Left ventricle myocardium inferior (tissue), 1 donor: ENCODE measurements around the gene KMT2B. TPM values are rescaled to one million over a fixed set of nuclear protein-coding genes. Genes with fewer than 3 reads are reported as not detected.

Experiments used
- DNase-seq: peaks from one replicate; pipeline ENCODE4 v3.0.0-alpha.2; 2020
- H3K27ac ChIP-seq: fragments of 200-600 bp; replicated peaks from 2 replicates; pipeline ENCODE4 v1.8.0; 2021
- H3K27me3 ChIP-seq: fragments of 200-600 bp; 2 replicates; pipeline ENCODE4 v1.8.0; 2021; ENCODE audit warnings: low read depth
- H3K36me3 ChIP-seq: fragments of 200-600 bp; 2 replicates; pipeline ENCODE4 v1.8.0; 2021
- H3K4me1 ChIP-seq: fragments of 200-600 bp; 2 replicates; pipeline ENCODE4 v1.8.0; 2021
- H3K4me3 ChIP-seq: fragments of 200-600 bp; 2 replicates; pipeline ENCODE4 v1.8.0; 2021; ENCODE audit warnings: mild to moderate bottlenecking, moderate library complexity
- H3K9me3 ChIP-seq: fragments of 200-600 bp; replicated peaks from 2 replicates; pipeline ENCODE4 v1.8.0; 2021
- CTCF ChIP-seq: fragments of 200-600 bp; IDR thresholded peaks from 2 replicates; pipeline ENCODE4 v1.8.0; 2021; ENCODE audit warnings: antibody characterized with exemption, mild to moderate bottlenecking, borderline replicate concordance
- intact Hi-C: fragments of 100-400 bp; cut with micrococcal nuclease; formaldehyde crosslinking; loops from one replicate; pipeline ENCODE4 v1.11.0; 2022
- total RNA-seq: library from RNA; stranded (reverse); fragmentation: NEBNext Ultra II Directional; extraction: Animal tissue kit (Norgen Biotek cat#: 25700); gene quantifications from one replicate; pipeline ENCODE4 v1.2.1, GENCODE V29; 2021
- donor health status: DM: no; HTN: yes; CAD: no; lungs with severe emphysema.

The KMT2B gene
- total RNA-seq, 1 donor from 2014 or later = 12.8 TPM

GRCh38 chr19:35738887-35739229 is 21.1 kb downstream of the KMT2B start:
- H3K9me3 ChIP-seq = no peaks in the 10 kb centered on the region
- peaks cover 30% of the 10 kb centered on the region for H3K4me1 ChIP-seq
- H3K4me3 ChIP-seq = no peak overlapping the region
- DNase-seq = no peak
- no peak for TF ChIP-seq CTCF
- peaks cover 54% of the 10 kb centered on the region for H3K36me3 ChIP-seq
- H3K27me3 ChIP-seq = no peaks in the 10 kb centered on the region
- intact Hi-C loops = no loop called here
- H3K27ac ChIP-seq = no peak overlapping the region

GRCh38 chr19:35739275-35740107 is 21.7 kb downstream of the KMT2B start:
- Histone ChIP-seq H3K4me1 (peaks cover 36% of the 10 kb centered on the region), H3K36me3 (peaks cover 53% of the 10 kb centered on the region)
- intact Hi-C loops = no loop called here

GRCh38 chr19:35740108-35740422 is 22.3 kb downstream of the KMT2B start:
- Histone ChIP-seq H3K4me3 (peak overlapping the region; percentile 82), H3K27me3 (no peaks in the 10 kb centered on the region), H3K27ac (peak overlapping the region; percentile 89), H3K9me3 (no peaks in the 10 kb centered on the region), H3K36me3 (peaks cover 48% of the 10 kb centered on the region), H3K4me1 (peaks cover 38% of the 10 kb centered on the region)
- DNase-seq = no peak
- TF ChIP-seq CTCF = no peak
- intact Hi-C loops = no loop called here

More at GRCh38 chr19:35739275-35740107, 21.7 kb downstream of the KMT2B start:
- peak overlapping the region; percentile 82 for H3K4me3 ChIP-seq
- H3K27ac ChIP-seq = peak overlapping the region; percentile 89
- no peaks in the 10 kb centered on the region for H3K27me3 ChIP-seq
- TF ChIP-seq CTCF = no peak
- H3K9me3 ChIP-seq = no peaks in the 10 kb centered on the region
- DNase-seq = no peak

GRCh38 chr19:35740423-35741202 is 22.8 kb downstream of the KMT2B start:
- H3K36me3 ChIP-seq = peaks cover 43% of the 10 kb centered on the region
- intact Hi-C loops = no loop called here
- H3K27ac ChIP-seq = peak overlapping the region; percentile 89
- H3K4me3 ChIP-seq = peak overlapping the region; percentile 82
- H3K27me3 ChIP-seq = no peaks in the 10 kb centered on the region
- H3K9me3 ChIP-seq = no peaks in the 10 kb centered on the region
- H3K4me1 ChIP-seq = peaks cover 39% of the 10 kb centered on the region
- peak; percentile 20 for TF ChIP-seq CTCF
- peak; percentile 99 for DNase-seq

- no peak for TF ChIP-seq CTCF
- intact Hi-C loops = no loop called here
- H3K4me1 ChIP-seq = peaks cover 45% of the 10 kb centered on the region
- H3K27ac ChIP-seq = peak overlapping the region; percentile 89
- no peaks in the 10 kb centered on the region for H3K9me3 ChIP-seq
- peak overlapping the region; percentile 82 for H3K4me3 ChIP-seq
- no peaks in the 10 kb centered on the region for H3K27me3 ChIP-seq
- no peak for DNase-seq
- H3K36me3 ChIP-seq = peaks cover 42% of the 10 kb centered on the region
These were observed 23.4 kb downstream of the KMT2B start for GRCh38 chr19:35741203-35741515.
